ENCODE data around the gene EN2.

GRCh38 chr7:155460926-155461613 is 3.1 kb downstream of the EN2 start:
- no peak for TF ChIP-seq POLR2A (IDR thresholded peaks at IDR 0.05)
- TF ChIP-seq, protein P1, sequence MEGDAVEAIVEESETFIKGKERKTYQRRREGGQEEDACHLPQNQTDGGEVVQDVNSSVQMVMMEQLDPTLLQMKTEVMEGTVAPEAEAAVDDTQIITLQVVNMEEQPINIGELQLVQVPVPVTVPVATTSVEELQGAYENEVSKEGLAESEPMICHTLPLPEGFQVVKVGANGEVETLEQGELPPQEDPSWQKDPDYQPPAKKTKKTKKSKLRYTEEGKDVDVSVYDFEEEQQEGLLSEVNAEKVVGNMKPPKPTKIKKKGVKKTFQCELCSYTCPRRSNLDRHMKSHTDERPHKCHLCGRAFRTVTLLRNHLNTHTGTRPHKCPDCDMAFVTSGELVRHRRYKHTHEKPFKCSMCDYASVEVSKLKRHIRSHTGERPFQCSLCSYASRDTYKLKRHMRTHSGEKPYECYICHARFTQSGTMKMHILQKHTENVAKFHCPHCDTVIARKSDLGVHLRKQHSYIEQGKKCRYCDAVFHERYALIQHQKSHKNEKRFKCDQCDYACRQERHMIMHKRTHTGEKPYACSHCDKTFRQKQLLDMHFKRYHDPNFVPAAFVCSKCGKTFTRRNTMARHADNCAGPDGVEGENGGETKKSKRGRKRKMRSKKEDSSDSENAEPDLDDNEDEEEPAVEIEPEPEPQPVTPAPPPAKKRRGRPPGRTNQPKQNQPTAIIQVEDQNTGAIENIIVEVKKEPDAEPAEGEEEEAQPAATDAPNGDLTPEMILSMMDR (IDR thresholded peaks at IDR 0.05) = no peak

Measured in transverse colon (tissue), 3 donors.